HEK293 (cell line): ENCODE results near the gene MT1B.

Source experiments
- SP2 ChIP-seq: fragments of 450-650 bp; formaldehyde crosslinking; IDR thresholded peaks from 2 replicates; pipeline ENCODE4 v1.5.1; 2016; ENCODE audit warnings: missing biosample characterization, missing genetic modification characterization
- TCF7L2 ChIP-seq: IDR thresholded peaks from 2 replicates; pipeline ENCODE4 v1.6.1; 2011; ENCODE audit warnings: low read depth, mild to moderate bottlenecking, inconsistent platforms, low read length, moderate library complexity, borderline replicate concordance
- ZBTB7A ChIP-seq: fragments of 450-650 bp; formaldehyde crosslinking; IDR thresholded peaks from 2 replicates; pipeline ENCODE4 v1.5.1; 2016; ENCODE audit warnings: low read depth, missing biosample characterization, missing genetic modification characterization
- ZNF146 ChIP-seq: fragments of 450-650 bp; formaldehyde crosslinking; IDR thresholded peaks from 2 replicates; pipeline ENCODE4 v1.5.1; 2016; ENCODE audit warnings: missing biosample characterization, missing genetic modification characterization
- ZNF169 ChIP-seq: fragments of 450-650 bp; formaldehyde crosslinking; IDR thresholded peaks from 2 replicates; pipeline ENCODE4 v1.5.1; 2016; ENCODE audit warnings: missing biosample characterization, missing genetic modification characterization
- ZNF501 ChIP-seq: fragments of 450-650 bp; formaldehyde crosslinking; IDR thresholded peaks from 2 replicates; pipeline ENCODE4 v1.5.1; 2016; ENCODE audit warnings: missing biosample characterization, missing genetic modification characterization
- ZXDB ChIP-seq: fragments of 450-650 bp; formaldehyde crosslinking; IDR thresholded peaks from 2 replicates; pipeline ENCODE4 v1.5.1; 2016; ENCODE audit warnings: missing biosample characterization, missing genetic modification characterization
- TF ChIP-seq, protein P1 (sequence below): fragments of 450-650 bp; formaldehyde crosslinking; IDR thresholded peaks from 2 replicates; pipeline ENCODE4 v1.5.1; 2016; ENCODE audit warnings: missing biosample characterization, missing genetic modification characterization
- TF ChIP-seq, protein P2 (sequence below): fragments of 450-650 bp; formaldehyde crosslinking; optimal IDR thresholded peaks from 2 replicates; pipeline ENCODE3; 2016; ENCODE audit warnings: missing biosample characterization, mild to moderate bottlenecking, missing genetic modification characterization
- TF ChIP-seq, protein P3 (sequence below): fragments of 450-650 bp; formaldehyde crosslinking; IDR thresholded peaks from 2 replicates; pipeline ENCODE4 v1.5.1; 2016; ENCODE audit warnings: missing biosample characterization, missing genetic modification characterization
- TF ChIP-seq, protein P4 (sequence below): fragments of 450-650 bp; formaldehyde crosslinking; IDR thresholded peaks from 2 replicates; pipeline ENCODE4 v1.5.1; 2016; ENCODE audit warnings: missing biosample characterization, missing genetic modification characterization

DNA sequence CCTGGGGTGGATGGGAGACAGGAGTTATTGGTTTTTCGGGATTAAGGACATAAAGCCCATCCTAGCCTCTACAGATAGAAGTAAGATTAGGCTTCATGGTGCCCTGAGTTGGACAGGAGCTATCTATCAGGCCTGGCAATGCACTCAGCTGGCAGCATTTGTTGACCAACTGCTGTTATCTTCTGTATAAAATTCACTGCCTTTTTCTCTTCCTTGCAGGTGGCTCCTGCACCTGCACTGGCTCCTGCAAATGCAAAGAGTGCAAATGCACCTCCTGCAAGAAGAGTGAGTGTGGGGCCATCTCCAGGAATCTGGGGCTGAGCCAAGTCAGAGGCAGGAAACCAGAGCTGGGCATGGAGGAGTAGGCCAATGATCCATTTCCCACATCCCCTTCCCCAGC is 12.6 kb upstream of the MT1B start:
- no peak for TF ChIP-seq ZNF169
- TF ChIP-seq TCF7L2 = no peak
- no peak for TF ChIP-seq ZXDB
- no peak for TF ChIP-seq ZNF146 (tag by site-specific recombination)
- no peak for TF ChIP-seq ZBTB7A (tag by site-specific recombination)
- TF ChIP-seq, protein P1, sequence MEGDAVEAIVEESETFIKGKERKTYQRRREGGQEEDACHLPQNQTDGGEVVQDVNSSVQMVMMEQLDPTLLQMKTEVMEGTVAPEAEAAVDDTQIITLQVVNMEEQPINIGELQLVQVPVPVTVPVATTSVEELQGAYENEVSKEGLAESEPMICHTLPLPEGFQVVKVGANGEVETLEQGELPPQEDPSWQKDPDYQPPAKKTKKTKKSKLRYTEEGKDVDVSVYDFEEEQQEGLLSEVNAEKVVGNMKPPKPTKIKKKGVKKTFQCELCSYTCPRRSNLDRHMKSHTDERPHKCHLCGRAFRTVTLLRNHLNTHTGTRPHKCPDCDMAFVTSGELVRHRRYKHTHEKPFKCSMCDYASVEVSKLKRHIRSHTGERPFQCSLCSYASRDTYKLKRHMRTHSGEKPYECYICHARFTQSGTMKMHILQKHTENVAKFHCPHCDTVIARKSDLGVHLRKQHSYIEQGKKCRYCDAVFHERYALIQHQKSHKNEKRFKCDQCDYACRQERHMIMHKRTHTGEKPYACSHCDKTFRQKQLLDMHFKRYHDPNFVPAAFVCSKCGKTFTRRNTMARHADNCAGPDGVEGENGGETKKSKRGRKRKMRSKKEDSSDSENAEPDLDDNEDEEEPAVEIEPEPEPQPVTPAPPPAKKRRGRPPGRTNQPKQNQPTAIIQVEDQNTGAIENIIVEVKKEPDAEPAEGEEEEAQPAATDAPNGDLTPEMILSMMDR (tag by site-specific recombination) = no peak
- TF ChIP-seq ZNF501 (tag by site-specific recombination) = no peak
- TF ChIP-seq, protein P2, sequence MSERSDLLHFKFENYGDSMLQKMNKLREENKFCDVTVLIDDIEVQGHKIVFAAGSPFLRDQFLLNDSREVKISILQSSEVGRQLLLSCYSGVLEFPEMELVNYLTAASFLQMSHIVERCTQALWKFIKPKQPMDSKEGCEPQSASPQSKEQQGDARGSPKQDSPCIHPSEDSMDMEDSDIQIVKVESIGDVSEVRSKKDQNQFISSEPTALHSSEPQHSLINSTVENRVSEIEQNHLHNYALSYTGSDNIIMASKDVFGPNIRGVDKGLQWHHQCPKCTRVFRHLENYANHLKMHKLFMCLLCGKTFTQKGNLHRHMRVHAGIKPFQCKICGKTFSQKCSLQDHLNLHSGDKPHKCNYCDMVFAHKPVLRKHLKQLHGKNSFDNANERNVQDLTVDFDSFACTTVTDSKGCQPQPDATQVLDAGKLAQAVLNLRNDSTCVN (tag by site-specific recombination) = no peak
- TF ChIP-seq SP2 (tag by site-specific recombination) = no peak
- TF ChIP-seq, protein P3, sequence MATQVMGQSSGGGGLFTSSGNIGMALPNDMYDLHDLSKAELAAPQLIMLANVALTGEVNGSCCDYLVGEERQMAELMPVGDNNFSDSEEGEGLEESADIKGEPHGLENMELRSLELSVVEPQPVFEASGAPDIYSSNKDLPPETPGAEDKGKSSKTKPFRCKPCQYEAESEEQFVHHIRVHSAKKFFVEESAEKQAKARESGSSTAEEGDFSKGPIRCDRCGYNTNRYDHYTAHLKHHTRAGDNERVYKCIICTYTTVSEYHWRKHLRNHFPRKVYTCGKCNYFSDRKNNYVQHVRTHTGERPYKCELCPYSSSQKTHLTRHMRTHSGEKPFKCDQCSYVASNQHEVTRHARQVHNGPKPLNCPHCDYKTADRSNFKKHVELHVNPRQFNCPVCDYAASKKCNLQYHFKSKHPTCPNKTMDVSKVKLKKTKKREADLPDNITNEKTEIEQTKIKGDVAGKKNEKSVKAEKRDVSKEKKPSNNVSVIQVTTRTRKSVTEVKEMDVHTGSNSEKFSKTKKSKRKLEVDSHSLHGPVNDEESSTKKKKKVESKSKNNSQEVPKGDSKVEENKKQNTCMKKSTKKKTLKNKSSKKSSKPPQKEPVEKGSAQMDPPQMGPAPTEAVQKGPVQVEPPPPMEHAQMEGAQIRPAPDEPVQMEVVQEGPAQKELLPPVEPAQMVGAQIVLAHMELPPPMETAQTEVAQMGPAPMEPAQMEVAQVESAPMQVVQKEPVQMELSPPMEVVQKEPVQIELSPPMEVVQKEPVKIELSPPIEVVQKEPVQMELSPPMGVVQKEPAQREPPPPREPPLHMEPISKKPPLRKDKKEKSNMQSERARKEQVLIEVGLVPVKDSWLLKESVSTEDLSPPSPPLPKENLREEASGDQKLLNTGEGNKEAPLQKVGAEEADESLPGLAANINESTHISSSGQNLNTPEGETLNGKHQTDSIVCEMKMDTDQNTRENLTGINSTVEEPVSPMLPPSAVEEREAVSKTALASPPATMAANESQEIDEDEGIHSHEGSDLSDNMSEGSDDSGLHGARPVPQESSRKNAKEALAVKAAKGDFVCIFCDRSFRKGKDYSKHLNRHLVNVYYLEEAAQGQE (tag by site-specific recombination) = no peak
- TF ChIP-seq, protein P4, sequence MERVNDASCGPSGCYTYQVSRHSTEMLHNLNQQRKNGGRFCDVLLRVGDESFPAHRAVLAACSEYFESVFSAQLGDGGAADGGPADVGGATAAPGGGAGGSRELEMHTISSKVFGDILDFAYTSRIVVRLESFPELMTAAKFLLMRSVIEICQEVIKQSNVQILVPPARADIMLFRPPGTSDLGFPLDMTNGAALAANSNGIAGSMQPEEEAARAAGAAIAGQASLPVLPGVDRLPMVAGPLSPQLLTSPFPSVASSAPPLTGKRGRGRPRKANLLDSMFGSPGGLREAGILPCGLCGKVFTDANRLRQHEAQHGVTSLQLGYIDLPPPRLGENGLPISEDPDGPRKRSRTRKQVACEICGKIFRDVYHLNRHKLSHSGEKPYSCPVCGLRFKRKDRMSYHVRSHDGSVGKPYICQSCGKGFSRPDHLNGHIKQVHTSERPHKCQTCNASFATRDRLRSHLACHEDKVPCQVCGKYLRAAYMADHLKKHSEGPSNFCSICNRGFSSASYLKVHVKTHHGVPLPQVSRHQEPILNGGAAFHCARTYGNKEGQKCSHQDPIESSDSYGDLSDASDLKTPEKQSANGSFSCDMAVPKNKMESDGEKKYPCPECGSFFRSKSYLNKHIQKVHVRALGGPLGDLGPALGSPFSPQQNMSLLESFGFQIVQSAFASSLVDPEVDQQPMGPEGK = no peak
